CD14-positive monocyte (primary cell): Measurements from ENCODE around the gene CCDC154. TPM values are rescaled to one million over a fixed set of nuclear protein-coding genes. Genes with fewer than 3 reads are reported as not detected.

Experiments used
- DNase-seq, 3 donors: peaks; one replicate each; pipeline ENCODE4 v3.0.0-alpha.2; 2011 to 2022
- H2AFZ ChIP-seq: 2 replicates; pipeline ENCODE4 v1.6.0; 2012; ENCODE audit warnings: mild to moderate bottlenecking, low read depth, low read length, inconsistent platforms; ENCODE audit not compliant: insufficient read depth, poor library complexity, severe bottlenecking
- H3K27ac ChIP-seq, 2 donors: 1 replicate in 1 of 2; 2 replicates in 1 of 2; pipeline ENCODE4 v1.5.1; 2012 to 2013; ENCODE audit warnings: low read length in 2 of 2, control low read depth in 1 of 2, inconsistent platforms in 1 of 2, low read depth in 1 of 2, mild to moderate bottlenecking in 1 of 2
- H3K27me3 ChIP-seq, 2 donors: one replicate each; pipeline versions ENCODE4 v1.6.0 to v1.6.1; 2011 to 2013; ENCODE audit warnings: low read length in 2 of 2; ENCODE audit not compliant: control insufficient read depth in 2 of 2, insufficient read depth in 2 of 2
- H3K36me3 ChIP-seq, 2 donors: replicated peaks in 1 of 2; 1 replicate in 1 of 2; 2 replicates in 1 of 2; pipeline versions ENCODE4 v1.5.1 to v1.6.1; 2012 to 2013; ENCODE audit warnings: low read length in 2 of 2, control low read depth in 1 of 2, inconsistent platforms in 1 of 2, mild to moderate bottlenecking in 1 of 2; ENCODE audit not compliant: insufficient read depth in 2 of 2, control insufficient read depth in 1 of 2
- H3K4me1 ChIP-seq, 2 donors: 1 replicate in 1 of 2; 2 replicates in 1 of 2; pipeline versions ENCODE4 v1.5.1 to v1.6.1; 2012 to 2013; ENCODE audit warnings: low read length in 2 of 2, control low read depth in 1 of 2, inconsistent platforms in 1 of 2, mild to moderate bottlenecking in 1 of 2, moderate library complexity in 1 of 2; ENCODE audit not compliant: insufficient read depth in 2 of 2, control insufficient read depth in 1 of 2
- H3K4me2 ChIP-seq: replicated peaks from 2 replicates; pipeline ENCODE3; 2012; ENCODE audit warnings: low read length, moderate library complexity, mild to moderate bottlenecking; ENCODE audit not compliant: poor library complexity, severe bottlenecking; ENCODE audit errors: extremely low read depth
- H3K4me3 ChIP-seq, 3 experiments: fragments of 200-600 bp in 1 of 3; sonication (generic) in 1 of 3; replicated peaks in 1 of 3; 1 replicate in 2 of 3; 2 replicates in 1 of 3; pipeline ENCODE4 v1.5.1; 2011 to 2013; ENCODE audit warnings: low read length in 3 of 3, mild to moderate bottlenecking in 3 of 3, control low read depth in 2 of 3, low read depth in 2 of 3, inconsistent platforms in 1 of 3, moderate library complexity in 1 of 3
- H3K79me2 ChIP-seq: 2 replicates; pipeline ENCODE4 v1.6.0; 2012; ENCODE audit warnings: mild to moderate bottlenecking, control low read depth, inconsistent platforms, low read length, moderate library complexity; ENCODE audit not compliant: insufficient read depth
- H3K9ac ChIP-seq: 2 replicates; pipeline ENCODE4 v1.6.0; 2017; ENCODE audit warnings: low read length, mild to moderate bottlenecking; ENCODE audit not compliant: insufficient read depth, poor library complexity, severe bottlenecking
- H3K9me3 ChIP-seq, 2 donors: replicated peaks in 1 of 2; 1 replicate in 1 of 2; 2 replicates in 1 of 2; pipeline versions ENCODE4 v1.5.1 to v1.6.1; 2012 to 2013; ENCODE audit warnings: low read length in 2 of 2, control low read depth in 1 of 2; ENCODE audit not compliant: control insufficient read depth in 1 of 2, insufficient read depth in 1 of 2
- H4K20me1 ChIP-seq: 2 replicates; pipeline ENCODE4 v1.6.0; 2012; ENCODE audit warnings: mild to moderate bottlenecking, low read length, control low read depth, moderate library complexity; ENCODE audit not compliant: insufficient read depth
- H3K27ac Mint-ChIP-seq, 7 donors: one replicate each; pipeline ENCODE4 v1.8.0; 2020; ENCODE audit warnings: mild to moderate bottlenecking in 7 of 7, mixed read lengths in 7 of 7, moderate library complexity in 6 of 7, inconsistent platforms in 2 of 7
- H3K27me3 Mint-ChIP-seq, 3 donors: one replicate each; pipeline ENCODE4 v1.8.0; 2021 to 2022; ENCODE audit warnings: low read depth in 3 of 3, mild to moderate bottlenecking in 3 of 3, mixed read lengths in 3 of 3, moderate library complexity in 3 of 3, inconsistent platforms in 1 of 3
- H3K36me3 Mint-ChIP-seq, 2 donors: one replicate each; pipeline ENCODE4 v1.8.0; 2020; ENCODE audit warnings: mixed read lengths in 2 of 2, inconsistent platforms in 1 of 2, mild to moderate bottlenecking in 1 of 2
- H3K4me1 Mint-ChIP-seq: one replicate; pipeline ENCODE4 v1.8.0; 2020; ENCODE audit warnings: mild to moderate bottlenecking, mixed read lengths
- H3K4me3 Mint-ChIP-seq, 2 donors: one replicate each; pipeline ENCODE4 v1.8.0; 2020; ENCODE audit warnings: mild to moderate bottlenecking in 2 of 2, mixed read lengths in 2 of 2, moderate library complexity in 1 of 2
- H3K9me3 Mint-ChIP-seq, 7 donors: one replicate each; pipeline ENCODE4 v1.8.0; 2020 to 2022; ENCODE audit warnings: mixed read lengths in 7 of 7, mild to moderate bottlenecking in 6 of 7, moderate library complexity in 6 of 7, inconsistent platforms in 2 of 7
- CTCF ChIP-seq: fragments of 200-600 bp; IDR thresholded peaks from one replicate; pipeline ENCODE4 v1.8.0; 2022; ENCODE audit warnings: antibody characterized with exemption, mild to moderate bottlenecking
- WGBS: methylation state at CpG from one replicate; pipeline ENCODE4 v1.1.5; 2013; ENCODE audit warnings: missing lambda C conversion rate; ENCODE audit not compliant: insufficient coverage; 5-methylcytosine and 5-hydroxymethylcytosine counted together
- intact Hi-C, 2 donors: fragments of 100-400 bp; cut with micrococcal nuclease; formaldehyde crosslinking; loops; one replicate each; pipeline versions ENCODE4 v1.15.0 to v1.15.1; 2023
- polyA plus RNA-seq, 3 donors: library from polyadenylated mRNA; depleted of rRNA in 1 of 3; unstranded in 2 of 3; stranded (reverse) in 1 of 3; fragments of 300-500 nt in 2 of 3; fragments of >200 nt in 1 of 3; fragmentation: Illumina TruSeq in 2 of 3; gene quantifications; 1 replicate in 2 of 3; 2 replicates in 1 of 3; pipeline ENCODE4 v1.2.3, GENCODE V29; 2012 to 2021

Gene CCDC154
- polyA plus RNA-seq, 3 donors = 5.9 TPM; not detected in 2

- H3K9ac ChIP-seq = no peak overlapping the region
- Mint-ChIP-seq H3K4me3 (no peak overlapping the region), H3K36me3 (peaks cover 69 to 95% of the 10 kb centered on the region in 2 donors), H3K9me3 (no peaks in the 10 kb centered on the region), H3K27me3 (peaks cover 0 to 1% (median 0%) of the 10 kb centered on the region in 3 donors), H3K4me1 (no peaks in the 10 kb centered on the region), H3K27ac (peak overlapping the region in 1 of 7 donors; percentile 60)
- H2AFZ ChIP-seq = no peak overlapping the region
- peaks cover 93 to 100% of the 10 kb centered on the region in 2 donors for H3K36me3 ChIP-seq
- DNase-seq = no peak
- peaks cover 44% of the 10 kb centered on the region for H4K20me1 ChIP-seq
- H3K27ac ChIP-seq = no peak overlapping the region
- no peaks in the 10 kb centered on the region for H3K4me1 ChIP-seq
- no peak overlapping the region for H3K4me2 ChIP-seq
- H3K9me3 ChIP-seq = no peaks in the 10 kb centered on the region
- no peak overlapping the region for H3K4me3 ChIP-seq
- intact Hi-C loops = loop anchor here in 1 of 2 donors (10.0 kb wide), 1 partner anchor 52 kb away; no protein-coding TSS in a partner anchor
- 98% methylated on average over 19 of the region's 20 CpGs for WGBS
- no peak for TF ChIP-seq CTCF
- no peaks in the 10 kb centered on the region for H3K79me2 ChIP-seq
- H3K27me3 ChIP-seq = no peaks in the 10 kb centered on the region
Measured at GRCh38 chr16:1452530-1452929, 8.2 kb upstream of the CCDC154 start.

- H3K79me2 ChIP-seq = no peaks in the 10 kb centered on the region
- H3K4me3 Mint-ChIP-seq = no peak overlapping the region
- no peak overlapping the region for H3K27ac ChIP-seq
- peak overlapping the region in 5 of 7 donors; percentile 42 to 82 (median 60) for H3K27ac Mint-ChIP-seq
- H3K4me1 Mint-ChIP-seq = no peaks in the 10 kb centered on the region
- DNase-seq = no peak
- H3K36me3 Mint-ChIP-seq = peaks cover 68 to 89% of the 10 kb centered on the region in 2 donors
- intact Hi-C loops = loop anchor here in 1 of 2 donors (10.0 kb wide), 1 partner anchor 53 kb away; no protein-coding TSS in a partner anchor
- H3K27me3 ChIP-seq = no peaks in the 10 kb centered on the region
- peaks cover 95 to 100% of the 10 kb centered on the region in 2 donors for H3K36me3 ChIP-seq
- TF ChIP-seq CTCF = no peak
- no peak overlapping the region for H2AFZ ChIP-seq
- H3K9me3 ChIP-seq = no peaks in the 10 kb centered on the region
- no peak overlapping the region for H3K4me2 ChIP-seq
- 98% methylated on average over 32 of the region's 34 CpGs for WGBS
- no peak overlapping the region for H3K9ac ChIP-seq
- H3K4me1 ChIP-seq = no peaks in the 10 kb centered on the region
- H3K4me3 ChIP-seq = no peak overlapping the region
- no peaks in the 10 kb centered on the region for H3K9me3 Mint-ChIP-seq
- H4K20me1 ChIP-seq = peaks cover 45% of the 10 kb centered on the region
- peaks cover 0 to 1% (median 0%) of the 10 kb centered on the region in 3 donors for H3K27me3 Mint-ChIP-seq
Measured at GRCh38 chr16:1451702-1452392, 7.5 kb upstream of the CCDC154 start.
